HG03575 (cell line): Measurements from ENCODE around the gene DCK.

Experiments used
- ATAC-seq: cut with Tn5 transposase; IDR thresholded peaks from one replicate; pipeline ENCODE4 v1.9.1; 2021; ENCODE audit not compliant: unreplicated experiment, insufficient number of reproducible peaks, low FRiP score; ENCODE audit errors: extremely low read depth

Gene DCK

DNA sequence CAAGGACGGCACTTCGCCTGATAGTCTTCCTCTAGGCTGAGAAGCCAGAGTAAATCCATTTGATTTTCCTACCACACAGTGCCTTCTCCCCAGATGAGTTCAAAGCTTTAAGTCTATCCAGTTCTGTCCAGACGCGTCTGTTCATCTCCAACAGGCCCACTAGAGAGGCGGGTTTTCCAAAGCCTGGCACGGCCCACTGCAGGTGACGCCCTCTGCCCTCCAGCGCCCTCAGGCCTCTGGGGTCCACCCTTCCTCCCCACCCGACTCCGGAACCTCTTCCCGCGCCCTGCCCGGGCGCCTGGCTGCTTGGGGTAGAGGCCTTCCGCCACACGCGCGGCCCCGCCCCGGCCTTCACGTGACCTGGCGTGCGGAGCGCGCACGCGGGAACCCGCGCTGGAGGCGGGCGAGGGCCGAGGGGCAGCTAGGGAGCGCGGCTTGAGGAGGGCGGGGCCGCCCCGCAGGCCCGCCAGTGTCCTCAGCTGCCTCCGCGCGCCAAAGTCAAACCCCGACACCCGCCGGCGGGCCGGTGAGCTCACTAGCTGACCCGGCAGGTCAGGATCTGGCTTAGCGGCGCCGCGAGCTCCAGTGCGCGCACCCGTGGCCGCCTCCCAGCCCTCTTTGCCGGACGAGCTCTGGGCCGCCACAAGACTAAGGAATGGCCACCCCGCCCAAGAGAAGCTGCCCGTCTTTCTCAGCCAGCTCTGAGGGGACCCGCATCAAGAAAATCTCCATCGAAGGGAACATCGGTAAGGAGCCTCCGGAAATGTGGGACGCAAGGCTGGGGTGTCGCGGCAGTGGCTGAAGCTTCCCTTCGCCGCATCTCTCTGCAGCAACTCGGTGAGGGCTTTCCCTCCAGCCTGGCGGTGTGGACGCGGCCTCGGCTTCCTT lies at the start of gene DCK:
Gene DCK, plus strand, starts transcription at position 469 of the 888 bp plus-strand sequence. Its CDS starts 187 bp downstream, at position 656.
- peak; percentile 34 for ATAC-seq

DNA sequence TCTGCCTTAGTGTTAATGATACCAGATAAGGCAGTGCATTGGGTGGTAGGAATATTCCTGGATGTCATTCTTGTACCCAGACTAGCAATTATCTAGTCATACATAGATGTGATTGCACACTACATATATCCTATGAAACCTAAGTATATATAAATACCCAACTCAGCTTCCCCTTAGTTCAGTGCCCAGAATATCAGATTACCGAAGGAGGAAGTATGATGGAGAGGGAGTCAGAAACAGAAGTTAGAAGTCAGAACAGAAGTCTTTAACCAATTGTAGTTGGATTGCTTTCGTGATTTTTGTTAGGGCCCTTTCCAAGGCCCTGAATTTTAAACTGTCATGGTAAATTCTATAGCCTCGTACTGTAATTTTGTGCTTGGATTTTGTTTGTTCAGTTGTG lies 48.4 kb upstream of the DCK start:
- ATAC-seq, result no peak

DNA sequence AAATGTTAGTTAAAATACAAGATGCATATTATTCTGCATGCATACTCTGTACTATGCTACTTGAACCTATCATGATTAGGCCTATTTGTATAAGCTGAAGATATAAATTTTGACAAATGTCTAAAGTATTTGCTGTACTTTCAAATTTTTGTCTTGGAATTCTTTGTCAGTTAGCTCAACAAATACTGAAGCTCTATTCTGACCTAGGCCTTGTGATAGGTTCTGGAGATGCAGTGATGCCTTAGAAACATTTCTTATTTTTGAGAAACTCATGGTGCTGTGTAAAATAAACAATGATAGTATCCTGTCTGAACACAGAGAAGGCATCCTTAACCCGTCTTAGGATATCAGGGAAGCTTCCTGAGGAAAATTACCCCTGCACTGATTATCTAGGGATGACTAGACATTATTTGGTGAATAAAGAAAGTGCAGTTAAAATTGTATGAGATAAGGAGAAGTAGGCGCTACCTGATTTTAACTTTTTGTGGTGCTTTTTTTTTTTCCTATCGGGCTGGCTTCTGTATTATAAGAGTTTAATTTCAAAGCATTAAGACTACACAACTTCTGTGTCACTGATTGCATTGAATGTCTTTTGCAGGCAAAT lies 47.9 kb upstream of the DCK start:
- ATAC-seq, result no peak

DNA sequence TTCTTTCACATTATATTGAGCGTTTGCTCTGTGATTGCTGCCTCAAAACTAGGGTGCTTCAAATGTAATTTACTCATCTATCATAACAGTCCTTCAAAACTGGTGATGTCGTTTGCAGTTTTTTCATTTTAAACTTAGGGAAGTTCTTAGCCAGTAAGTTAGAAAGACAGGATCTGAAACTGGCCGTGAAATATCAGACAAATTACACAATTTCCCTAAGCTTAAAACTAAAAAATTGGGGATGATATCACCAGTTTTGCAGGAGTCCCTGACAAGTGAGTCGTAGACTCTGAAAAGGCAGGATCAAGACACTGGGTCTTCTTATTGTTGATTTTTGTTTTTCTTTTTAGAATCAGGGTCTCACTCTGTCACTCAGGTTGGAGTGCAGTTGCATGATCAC lies 46.5 kb upstream of the DCK start:
- no peak for ATAC-seq

DNA sequence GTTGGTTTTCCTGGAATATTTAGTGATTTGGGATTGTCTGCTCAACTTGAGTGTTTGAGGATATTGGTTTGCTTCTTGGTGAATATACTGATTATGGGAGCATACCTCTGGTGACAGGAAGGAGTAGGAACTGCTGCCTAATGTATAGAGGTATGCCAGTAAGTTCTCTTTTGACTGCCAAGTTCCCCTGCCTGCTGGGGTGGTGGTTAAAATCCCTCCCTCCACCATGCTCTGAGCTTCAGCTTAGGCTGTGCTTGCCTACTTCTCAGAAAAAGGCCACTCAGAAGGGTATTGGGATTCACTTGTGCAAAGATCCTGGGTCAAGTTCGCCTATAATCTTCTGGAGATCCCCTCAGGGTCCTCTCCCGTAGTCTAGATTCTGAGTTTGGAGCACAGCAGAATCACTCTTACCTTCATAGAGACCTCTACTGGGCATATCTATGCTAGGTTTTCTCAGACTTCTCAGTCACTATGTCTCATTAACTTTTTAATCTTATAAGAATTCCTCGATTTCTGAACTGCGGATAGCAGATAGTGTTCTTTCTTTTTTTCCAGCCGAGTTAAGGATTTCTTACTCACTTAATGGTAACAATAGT lies 44.7 kb upstream of the DCK start:
- ATAC-seq, result no peak

DNA sequence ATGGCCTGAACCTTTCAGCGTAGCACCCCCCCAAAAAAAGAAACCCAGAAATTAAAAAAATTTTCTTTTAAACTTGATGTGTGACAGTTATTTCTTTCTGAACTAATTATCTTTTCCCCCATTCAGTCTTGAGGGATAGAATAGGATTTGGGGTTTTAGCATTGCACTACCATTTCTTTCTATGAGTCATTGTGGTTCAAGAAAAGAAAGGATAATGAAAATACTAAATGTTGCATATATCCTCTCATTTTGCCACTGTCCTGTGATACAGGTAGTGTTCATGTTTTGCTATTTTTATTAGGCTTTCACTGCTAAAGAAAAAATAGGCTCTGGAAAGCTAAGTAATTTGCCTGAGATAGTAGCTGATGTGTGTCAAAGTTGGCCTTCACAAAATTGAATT lies 39.4 kb upstream of the DCK start:
- ATAC-seq, result no peak

DNA sequence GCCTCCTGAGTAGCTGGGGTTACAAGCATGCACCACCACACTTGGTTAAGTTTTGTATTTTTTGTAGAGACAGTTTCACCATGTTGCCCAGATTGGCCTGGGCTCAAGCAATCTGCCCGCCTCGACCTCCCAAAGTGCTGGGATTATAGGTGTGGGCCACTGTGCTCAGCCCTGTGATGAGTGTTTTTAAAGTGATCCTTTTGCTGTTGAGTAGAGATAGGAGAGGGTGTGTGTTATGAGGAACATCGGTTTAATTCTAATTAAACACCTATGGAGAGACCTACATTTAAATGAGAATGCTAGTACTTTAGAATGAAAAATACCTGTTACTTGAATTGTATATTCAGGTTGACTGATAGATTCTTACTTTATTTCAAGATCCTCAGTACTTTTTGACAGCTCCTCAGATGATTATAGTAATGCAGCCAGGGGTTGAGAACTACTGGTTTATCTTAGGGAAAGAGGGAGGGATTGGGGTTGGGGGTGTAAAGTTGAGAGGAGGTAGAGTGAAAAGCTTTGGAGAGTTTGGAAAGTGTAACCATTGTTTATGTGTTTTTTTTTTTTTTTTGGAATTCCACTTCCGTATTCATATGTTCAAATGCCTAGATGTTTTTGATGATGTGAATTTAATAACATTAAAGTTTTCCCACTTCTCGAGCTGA lies 36.8 kb upstream of the DCK start:
- no peak for ATAC-seq

DNA sequence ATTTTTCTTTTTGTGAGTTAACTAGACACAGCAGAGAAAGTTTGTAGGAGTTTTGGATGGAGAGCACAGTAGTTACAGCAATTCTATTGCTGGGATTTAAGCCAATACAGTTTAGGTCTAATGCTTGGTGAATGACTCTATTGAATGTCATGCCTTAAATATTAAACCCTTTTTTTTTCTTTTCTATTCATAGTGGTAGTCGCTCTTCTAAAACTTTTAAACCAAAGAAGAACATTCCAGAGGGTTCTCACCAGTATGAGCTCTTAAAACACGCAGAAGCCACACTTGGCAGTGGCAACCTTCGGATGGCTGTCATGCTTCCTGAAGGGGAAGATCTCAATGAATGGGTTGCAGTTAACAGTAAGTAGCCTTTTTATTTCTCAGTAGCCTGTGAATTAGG lies 34.8 kb upstream of the DCK start:
- ATAC-seq, result no peak

DNA sequence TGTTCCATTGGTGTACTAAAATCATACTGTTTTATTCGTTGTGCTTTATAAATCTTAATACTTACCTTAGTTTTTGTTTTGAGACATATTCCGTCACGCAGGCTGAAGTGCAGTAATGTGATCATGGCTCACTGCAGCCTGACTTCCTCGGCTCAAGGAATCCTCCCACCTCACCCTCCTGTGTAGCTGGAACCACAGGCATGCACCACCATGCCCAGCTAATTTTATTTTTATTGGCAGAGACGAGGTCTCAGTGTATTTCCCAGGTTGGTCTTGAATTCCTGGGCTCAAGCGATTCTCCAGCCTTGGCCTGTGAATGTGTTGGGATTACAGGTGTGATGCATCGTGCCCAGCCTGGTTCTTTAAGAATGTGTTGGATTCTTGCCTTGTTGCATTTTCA lies 24.4 kb upstream of the DCK start:
- no peak for ATAC-seq

DNA sequence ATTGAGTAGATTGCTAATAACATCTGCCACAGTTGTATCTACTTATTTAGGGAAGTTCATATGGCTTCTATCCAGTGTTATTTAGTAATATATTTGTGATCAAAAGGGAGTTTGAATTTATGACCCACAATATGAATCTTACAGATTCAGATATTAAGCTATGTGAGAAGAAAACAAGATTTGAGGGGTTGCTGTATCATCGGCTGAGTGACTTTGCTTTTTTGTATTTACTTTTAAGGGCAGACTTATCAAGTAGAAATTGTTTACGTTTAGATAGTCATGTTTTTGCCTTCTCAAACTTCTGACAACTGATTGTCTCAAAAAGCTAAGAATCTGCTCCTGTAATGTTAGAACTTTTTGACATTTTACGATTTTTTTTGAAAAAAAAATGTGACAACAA lies 17.2 kb upstream of the DCK start:
- no peak for ATAC-seq

DNA sequence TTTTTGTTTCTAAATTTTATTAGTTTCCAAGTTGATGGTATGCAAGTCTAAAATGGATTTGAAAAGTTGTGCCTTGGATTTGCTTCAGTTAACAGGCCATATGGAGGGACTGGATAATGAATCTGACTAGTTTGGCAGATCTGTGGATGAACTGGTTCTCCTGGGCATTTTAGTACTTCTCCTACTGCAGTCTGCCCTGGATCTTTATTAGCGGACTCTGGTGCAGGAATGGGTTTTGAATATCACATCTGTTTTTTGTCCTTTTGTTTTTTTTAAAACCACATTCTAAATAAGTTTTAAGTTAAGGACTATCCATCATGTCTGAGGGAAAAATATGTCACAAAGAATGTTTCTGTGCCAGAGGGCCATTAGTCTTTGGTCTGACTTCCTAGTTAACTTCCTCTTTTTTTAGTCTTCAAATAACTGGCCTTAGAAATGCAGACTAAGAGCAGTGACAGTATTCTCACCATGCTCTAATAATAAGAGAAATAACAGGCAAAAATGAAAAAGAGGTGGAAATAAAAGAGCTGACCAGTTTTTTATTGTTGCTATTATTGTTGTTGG lies 13.9 kb upstream of the DCK start:
- no peak for ATAC-seq

DNA sequence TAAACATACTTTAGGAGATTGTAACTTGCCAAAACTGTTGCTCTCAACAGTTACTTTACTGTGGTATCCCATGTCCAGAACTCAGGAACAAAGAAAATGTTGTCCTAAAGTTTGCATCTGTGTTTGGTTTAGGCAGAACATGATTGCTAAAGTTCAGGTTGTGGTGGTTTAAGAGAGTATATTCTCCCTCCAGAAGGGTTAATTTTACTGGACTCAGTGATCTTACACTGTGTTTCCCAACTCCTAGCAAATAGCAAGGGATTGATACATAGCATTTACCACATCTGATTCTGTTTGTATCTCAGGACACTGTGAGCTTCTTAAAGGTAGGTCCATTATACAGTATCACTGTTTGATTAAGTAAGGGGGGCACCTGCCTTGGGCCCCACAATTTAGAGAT lies 13.3 kb upstream of the DCK start:
- no peak for ATAC-seq

DNA sequence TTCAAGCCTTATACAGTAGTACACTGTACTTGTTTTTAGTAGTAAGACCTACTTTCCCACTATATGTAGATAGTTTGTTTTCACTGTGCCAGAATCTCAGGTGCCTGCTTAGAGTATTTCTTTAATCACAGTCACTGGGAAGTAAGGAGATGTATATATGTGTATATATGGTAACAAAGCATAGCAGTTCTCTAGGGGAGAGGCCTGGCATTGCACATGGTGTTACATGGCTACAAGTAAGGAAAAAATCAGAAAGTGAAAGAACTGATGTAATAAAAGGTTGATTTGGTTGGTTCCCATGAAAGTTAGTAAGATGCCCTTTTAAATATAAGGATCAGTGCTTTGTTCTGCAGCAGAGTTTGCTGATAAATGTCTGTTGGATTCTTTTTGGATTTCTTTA lies 9.3 kb upstream of the DCK start:
- no peak for ATAC-seq

DNA sequence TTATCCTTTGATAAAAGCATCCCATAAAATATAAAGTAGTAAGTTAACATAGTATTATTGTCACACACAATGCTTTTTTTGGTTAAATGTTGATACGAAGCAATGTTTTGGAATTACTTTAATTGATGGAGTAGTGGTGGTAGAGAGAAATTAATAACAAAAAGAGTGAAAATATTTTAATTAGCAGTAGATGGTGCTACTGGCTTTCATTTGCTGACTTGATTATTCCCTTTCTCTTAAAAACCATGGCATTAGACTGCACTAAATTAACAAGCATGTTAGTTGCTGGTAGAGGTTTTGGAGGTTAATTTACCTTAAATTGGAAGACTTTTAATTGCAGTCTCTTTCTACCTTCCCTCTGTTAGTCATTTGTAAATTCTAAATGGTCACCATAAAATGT lies 8.9 kb upstream of the DCK start:
- ATAC-seq, result no peak

DNA sequence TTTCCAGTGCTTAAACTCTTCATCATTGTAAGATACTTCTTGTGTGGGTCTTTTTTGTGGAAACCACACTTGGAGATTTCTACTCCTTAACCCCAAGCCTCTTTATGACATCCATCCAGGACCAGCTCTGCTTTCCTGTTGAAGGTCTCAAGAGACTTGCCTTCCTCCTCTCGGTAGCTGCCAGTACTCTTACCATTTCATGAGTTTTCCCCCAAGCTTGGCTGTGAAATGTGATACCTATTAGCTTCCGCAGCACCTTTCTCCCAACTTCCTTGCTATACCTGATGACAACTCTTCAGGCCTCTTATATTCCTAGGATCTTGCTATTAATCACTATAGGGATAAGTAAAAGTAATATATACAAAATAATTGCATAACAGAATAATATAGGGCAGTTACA lies 1.9 kb upstream of the DCK start:
- no peak for ATAC-seq

DNA sequence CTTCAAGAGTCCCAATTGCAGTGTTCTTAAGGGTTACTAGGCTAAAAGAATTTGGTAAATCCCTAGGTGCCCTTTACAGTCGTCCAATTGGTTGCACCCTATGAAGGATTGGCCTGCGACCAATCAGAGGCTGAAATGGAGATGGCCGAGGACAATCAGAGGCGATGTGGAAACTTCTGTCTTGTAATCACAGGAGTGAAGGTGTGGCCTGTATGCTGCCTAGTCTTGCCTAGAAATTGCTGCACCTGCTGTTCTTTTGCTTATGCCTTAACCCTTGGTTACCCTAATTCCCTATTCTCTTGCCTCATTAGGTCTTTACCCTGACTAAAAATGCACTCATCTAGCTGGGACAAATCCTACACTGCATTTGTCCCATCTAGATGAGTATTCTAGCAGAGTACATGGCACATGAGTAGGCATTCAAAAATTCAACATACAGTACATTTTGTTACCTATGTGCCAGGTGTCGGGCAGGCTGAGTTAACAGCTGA lies 1.0 kb upstream of the DCK start:
- ATAC-seq, result no peak

DNA sequence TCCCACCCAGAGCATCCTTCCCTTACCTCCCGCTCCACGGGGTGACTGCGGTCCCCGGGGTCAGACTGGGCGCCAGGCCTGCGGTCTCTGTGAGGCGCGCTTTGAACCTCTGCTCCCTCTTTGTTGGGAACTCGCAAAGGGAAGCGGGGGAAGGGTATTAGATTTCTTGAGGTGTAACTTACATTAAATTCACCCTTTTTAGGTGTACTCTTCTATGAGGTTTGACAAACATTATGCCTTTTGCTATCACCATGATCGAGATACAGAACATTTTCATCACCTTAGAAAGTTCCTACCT lies 569 bp downstream of the DCK start:
- no peak for ATAC-seq

DNA sequence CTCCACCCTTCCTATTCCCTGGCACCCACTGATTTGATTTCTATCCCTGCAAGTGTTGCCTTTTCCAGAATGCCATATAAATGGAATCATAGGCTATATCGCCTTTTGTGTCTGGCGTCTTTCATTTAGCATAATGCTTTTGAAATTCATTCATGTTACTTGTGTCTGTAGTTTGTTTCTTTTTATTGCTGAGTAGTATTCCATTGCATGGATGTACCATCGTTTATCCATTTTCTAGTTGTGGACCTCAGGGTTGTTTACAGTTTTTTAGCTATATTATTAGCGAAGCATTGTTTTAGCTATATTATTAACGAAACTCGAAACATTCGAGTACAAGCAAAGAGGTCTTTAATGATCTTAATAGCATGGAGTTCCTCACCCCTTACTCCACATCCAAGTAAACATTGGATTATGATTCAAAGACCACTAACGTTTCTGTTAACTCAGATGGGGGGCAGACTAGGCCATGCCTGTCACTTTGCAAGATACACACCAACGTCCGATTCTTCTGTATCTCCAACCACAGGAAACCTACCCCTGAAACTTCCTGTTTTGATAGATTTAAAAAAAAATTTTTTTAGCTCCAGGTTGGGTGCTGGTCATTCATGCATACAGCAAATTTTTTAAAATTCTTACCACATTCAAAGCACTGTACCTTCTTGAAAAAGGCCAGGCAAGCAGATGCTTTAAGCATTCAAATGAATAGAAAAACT lies 1.1 kb downstream of the DCK start:
- ATAC-seq, result no peak

DNA sequence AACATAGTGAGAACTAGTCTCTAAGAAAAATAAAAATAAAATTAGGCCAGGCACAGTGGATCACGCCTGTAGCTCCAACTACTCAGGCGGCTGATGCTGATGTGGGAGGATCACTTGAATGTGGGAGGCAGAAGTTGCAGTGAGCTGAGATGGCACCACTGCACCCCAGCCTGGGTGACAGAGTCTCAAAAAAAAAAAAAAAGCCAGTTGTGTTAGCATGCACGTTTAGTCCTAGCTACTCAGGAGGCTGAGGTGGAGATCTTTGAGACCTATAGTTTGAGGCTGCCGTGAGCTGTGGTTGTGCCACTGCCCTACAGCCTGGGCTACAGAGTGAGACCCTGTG lies 2.5 kb downstream of the DCK start:
- no peak for ATAC-seq
